HepG2 (cell line): ENCODE data around the gene CPN1. TPM values are rescaled to one million over a fixed set of nuclear protein-coding genes. Genes with fewer than 3 reads are reported as not detected.
A peak's percentile ranks its signal among the peaks of the same experiment; 100 is the strongest.

ENCODE experiments used
- ATAC-seq: fragments of 200-7000 bp; cut with Tn5 transposase; 3 replicates; pipeline ENCODE4 v1.9.1; 2020; ENCODE audit warnings: mild to moderate bottlenecking, moderate library complexity
- BruUV-seq: library from RNA; stranded (reverse); fragments of 400-500 nt; replicated peaks from 2 replicates; lab custom pipeline; 2021; lab: Mats Ljungman, UMichigan
- CTCF ChIA-PET: fragments of 300-600 bp; formaldehyde crosslinking; extraction: SDS; loops from one replicate; lab custom pipeline; 2021; ENCODE audit warnings: low total read pairs, inconsistent platforms, low intra/inter-chr PET ratio; lab: Yijun Ruan, JAX
- POLR2A ChIA-PET: fragments of 350-600 bp; sonication (Branson Sonifier 250); formaldehyde crosslinking; loops from one replicate; lab custom pipeline; 2020; ENCODE audit warnings: antibody characterized with exemption, inconsistent platforms; lab: Yijun Ruan, JAX
- DNase-seq: peaks from one replicate; pipeline ENCODE4 v3.0.0-alpha.2; 2015; ENCODE audit warnings: low spot score
- FAIRE-seq: peaks from 3 replicates; lab custom pipeline; 2011; peaks lifted over from hg19 to GRCh38; lab: Jason Lieb, UNC
- H2AFZ ChIP-seq: one replicate; pipeline ENCODE4 v1.6.1; 2011; ENCODE audit warnings: low read length, inconsistent platforms
- H3K27ac ChIP-seq: fragments of 300-600 bp; 3 replicates; pipeline ENCODE4 v1.8.0; 2011; ENCODE audit warnings: mixed run types, mild to moderate bottlenecking, mixed read lengths, low read length, inconsistent platforms; ENCODE audit not compliant: insufficient read depth; ENCODE audit errors: extremely low read length
- H3K27me3 ChIP-seq, 2 experiments: fragments of 200-600 bp in 1 of 2; 2 replicates in 1 of 2; 3 replicates in 1 of 2; pipeline versions ENCODE4 v1.6.0 to v1.8.0; 2011; ENCODE audit warnings: low read length in 2 of 2, mild to moderate bottlenecking in 2 of 2, moderate library complexity in 2 of 2, inconsistent platforms in 1 of 2; ENCODE audit not compliant: insufficient read depth in 2 of 2, control insufficient read depth in 1 of 2
- H3K36me3 ChIP-seq, 2 experiments: fragments of 200-600 bp in 1 of 2; replicated peaks in 1 of 2; 2 replicates in 1 of 2; 3 replicates in 1 of 2; pipeline versions ENCODE4 v1.5.1 to v1.8.0; 2011; ENCODE audit warnings: low read length in 2 of 2, inconsistent platforms in 1 of 2; ENCODE audit not compliant: insufficient read depth in 2 of 2, control insufficient read depth in 1 of 2
- H3K4me1 ChIP-seq: 2 replicates; pipeline ENCODE4 v1.5.1; 2012; ENCODE audit warnings: low read length, inconsistent platforms; ENCODE audit not compliant: insufficient read depth
- H3K4me2 ChIP-seq: 2 replicates; pipeline ENCODE4 v1.6.0; 2011; ENCODE audit warnings: low read depth, low read length, inconsistent platforms
- H3K4me3 ChIP-seq, 3 experiments: fragments of 200-600 bp in 1 of 3; sonication (generic), shearing (Covaris generic) in 1 of 3; replicated peaks in 1 of 3; 2 replicates each; pipeline ENCODE4 v1.5.1; 2011 to 2016; ENCODE audit warnings: low read length in 3 of 3, inconsistent platforms in 2 of 3, low read depth in 2 of 3, mild to moderate bottlenecking in 2 of 3, control low read depth in 1 of 3, mixed read lengths in 1 of 3; ENCODE audit not compliant: insufficient read depth in 1 of 3
- H3K79me2 ChIP-seq: one replicate; pipeline ENCODE4 v1.6.1; 2011; ENCODE audit warnings: low read length, inconsistent platforms; ENCODE audit not compliant: insufficient read depth
- H3K9ac ChIP-seq: 2 replicates; pipeline ENCODE4 v1.6.0; 2011; ENCODE audit warnings: mild to moderate bottlenecking, low read depth, low read length, inconsistent platforms; ENCODE audit not compliant: insufficient read depth
- H3K9me3 ChIP-seq: 2 replicates; pipeline ENCODE4 v1.5.1; 2012; ENCODE audit warnings: mild to moderate bottlenecking, low read length
- H4K20me1 ChIP-seq: 2 replicates; pipeline ENCODE4 v1.6.0; 2011; ENCODE audit warnings: inconsistent platforms, mild to moderate bottlenecking, low read length, moderate library complexity; ENCODE audit not compliant: insufficient read depth
- CENPBD1 ChIP-seq: sonication (generic); formaldehyde crosslinking; IDR thresholded peaks from 2 replicates; pipeline ENCODE4 v1.8.0; 2022; ENCODE audit warnings: missing genetic modification reagents, low read depth, mild to moderate bottlenecking, borderline replicate concordance
- EP300 ChIP-seq, 3 experiments: sonication (generic) in 1 of 3; formaldehyde crosslinking in 1 of 3; IDR thresholded peaks; 2 replicates each; pipeline versions ENCODE4 v1.5.1 to v1.6.1; 2011 to 2020; ENCODE audit warnings: low read depth in 2 of 3, low read length in 2 of 3, borderline replicate concordance in 1 of 3, improper control_type of control experiment in 1 of 3, mild to moderate bottlenecking in 1 of 3, missing genetic modification reagents in 1 of 3, moderate library complexity in 1 of 3
- HNRNPLL ChIP-seq: fragments of 200-400 bp; formaldehyde crosslinking; IDR thresholded peaks from 2 replicates; pipeline ENCODE4 v1.6.1; 2017; ENCODE audit warnings: mild to moderate bottlenecking, low read depth, low read length; ENCODE audit not compliant: poor library complexity, severe bottlenecking
- MTF1 ChIP-seq: sonication (generic); formaldehyde crosslinking; IDR thresholded peaks from 2 replicates; pipeline ENCODE4 v1.5.0; 2020; ENCODE audit warnings: missing genetic modification reagents
- NFYB ChIP-seq: sonication (generic); formaldehyde crosslinking; IDR thresholded peaks from 2 replicates; pipeline ENCODE4 v1.4.0; 2020; ENCODE audit warnings: missing genetic modification reagents
- SP2 ChIP-seq: sonication (generic); formaldehyde crosslinking; IDR thresholded peaks from 2 replicates; pipeline ENCODE4 v1.5.1; 2020; ENCODE audit warnings: mild to moderate bottlenecking, missing genetic modification reagents
- TOPORS ChIP-seq: sonication (generic); formaldehyde crosslinking; IDR thresholded peaks from 2 replicates; pipeline ENCODE4 v1.8.0; 2023; ENCODE audit warnings: mild to moderate bottlenecking, missing genetic modification reagents
- ZBTB49 ChIP-seq: sonication (generic); formaldehyde crosslinking; IDR thresholded peaks from 2 replicates; pipeline ENCODE4 v1.4.0; 2020; ENCODE audit warnings: missing genetic modification reagents, borderline replicate concordance
- ZFP36L1 ChIP-seq: sonication (generic); formaldehyde crosslinking; IDR thresholded peaks from 2 replicates; pipeline ENCODE4 v1.8.0; 2022; ENCODE audit warnings: mild to moderate bottlenecking, missing genetic modification reagents, moderate library complexity
- ZNF18 ChIP-seq: sonication (generic); formaldehyde crosslinking; IDR thresholded peaks from 2 replicates; pipeline ENCODE4 v1.8.0; 2022; ENCODE audit warnings: mild to moderate bottlenecking, missing genetic modification reagents; ENCODE audit not compliant: insufficient replicate concordance
- ZNF687 ChIP-seq: sonication (generic); formaldehyde crosslinking; IDR thresholded peaks from 2 replicates; pipeline ENCODE4 v1.5.1; 2020; ENCODE audit warnings: mild to moderate bottlenecking, missing genetic modification reagents, moderate library complexity
- WGBS: methylation state at CpG from one replicate; pipeline ENCODE4 v1.1.6; 2017; ENCODE audit warnings: low lambda C conversion rate; 5-methylcytosine and 5-hydroxymethylcytosine counted together
- in situ Hi-C: cut with HindIII; loops from 2 replicates; pipeline ENCODE4 v1.10.0; 2017; ENCODE audit warnings: low pct_unique_long_range_greater_than_20kb; ENCODE audit not compliant: extremely low pct_ligation_motif_present
- intact Hi-C: fragments of 100-400 bp; cut with micrococcal nuclease; formaldehyde crosslinking; loops from one replicate; pipeline ENCODE4 v1.10.0; 2022; ENCODE audit not compliant: unreplicated experiment
- polyA plus RNA-seq, 8 experiments: library from polyadenylated mRNA; depleted of rRNA in 3 of 8; stranded (reverse) in 7 of 8; unstranded in 1 of 8; fragments of >200 nt; fragmentation: Illumina TruSeq in 4 of 8; extraction: Trizol in 4 of 8; gene quantifications; 2 replicates each; pipeline versions ENCODE4 v1.2.1 to v1.2.3, GENCODE V29; 2011 to 2016; ENCODE audit warnings: low read depth in 4 of 8, missing spikeins in 1 of 8, mixed read lengths in 1 of 8; ENCODE audit not compliant: insufficient read depth in 1 of 8
- total RNA-seq, 5 experiments: library from RNA; depleted of rRNA; stranded (reverse); fragments of >200 nt; fragmentation: Illumina TruSeq; extraction: Trizol; gene quantifications; 2 replicates each; pipeline ENCODE4 v1.2.3, GENCODE V29; 2016; ENCODE audit warnings: low read depth in 1 of 5

CPN1 gene
- total and polyA plus RNA-seq, 2 of the 13 experiments (the other 11 are each of a cell fraction or from before 2014, with no cell fraction given), result 17.3 to 35.1 TPM

- TF ChIP-seq ZNF687 (CRISPR knock-in tag) (peak; percentile 40; the same call in 1 of the 2 replicates), ZNF18 (CRISPR knock-in tag) (no peak), HNRNPLL (no peak)
These were observed 60.8 kb downstream of the CPN1 start (continued) for GRCh38 chr10:100020886-100021253.

GRCh38 chr10:100020142-100020885, 61.4 kb downstream of the CPN1 start:
- BruUV-seq, result no TSS peak
- ChIA-PET CTCF (interaction anchor here (1.4 kb wide), 2 partner anchors 11 to 25 kb away, joined by 3 to 5 read pairs; partner anchors contain the start of gene DNMBP), POLR2A (interaction anchor here (1.0 to 1.9 kb wide), 2 partner anchors 12 to 95 kb away, joined by 3 to 8 read pairs; no protein-coding TSS in a partner anchor)
- Histone ChIP-seq H3K36me3 (no peaks in the 10 kb centered on the region), H3K9me3 (no peaks in the 10 kb centered on the region), H2AFZ (no peak overlapping the region), H3K4me1 (peaks cover 61% of the 10 kb centered on the region), H4K20me1 (no peaks in the 10 kb centered on the region), H3K4me2 (peak overlapping the region; percentile 85), H3K9ac (no peak overlapping the region), H3K27me3 (no peaks in the 10 kb centered on the region), H3K79me2 (no peaks in the 10 kb centered on the region), H3K27ac (peak overlapping the region; percentile 49), H3K4me3 (peak overlapping the region; percentile 17 to 51 (median 35))
- DNase-seq, result peak; percentile 81
- FAIRE-seq, result peak; percentile 90
- intact Hi-C loops, result loop anchor here (5.0 kb wide), 1 partner anchor 82 kb away; no protein-coding TSS in a partner anchor
- ATAC-seq, result peak; percentile 88
- in situ Hi-C loops, result no loop called here
- WGBS, result 3% methylated on average over 5 of the region's 5 CpGs
- TF ChIP-seq NFYB (CRISPR knock-in tag), result no peak
- no peak for TF ChIP-seq TOPORS (CRISPR knock-in tag)
- no peak for TF ChIP-seq SP2
- TF ChIP-seq CENPBD1 (CRISPR knock-in tag), result no peak
- TF ChIP-seq ZFP36L1 (CRISPR knock-in tag), result no peak
- no peak for TF ChIP-seq MTF1
- TF ChIP-seq ZBTB49 (CRISPR knock-in tag), result no peak
- TF ChIP-seq EP300 (IDR thresholded peaks at IDR 0.05; ENCODE audit: low read depth in 2 of 2, low read length in 2 of 2), result peak in 1 of 2 experiments; percentile 55; a peak in 1 of 4 replicates
- no peak for TF ChIP-seq EP300 (CRISPR knock-in tag; IDR thresholded peaks at IDR 0.05; ENCODE audit: borderline replicate concordance)
